ENCODE data around the gene MESD. TPM values are rescaled to one million over a fixed set of nuclear protein-coding genes. Genes with fewer than 3 reads are reported as not detected.

MESD gene
- total and polyA plus RNA-seq, 9 of the 15 experiments (the other 6 are each of a cell fraction or from before 2014, with no cell fraction given): 11.3 to 39.7 (median 22.8) TPM

GRCh38 chr15:81026836-81027599, 37.4 kb upstream of the MESD start (continued):
- no peak for TF ChIP-seq ZNF318 (IDR thresholded peaks at IDR 0.05; ENCODE audit: borderline replicate concordance in 1 of 2, low read depth in 1 of 2)
- TF ChIP-seq EWSR1 (IDR thresholded peaks at IDR 0.05; ENCODE audit: borderline replicate concordance, low read depth, partially characterized antibody): no peak
- no peak for TF ChIP-seq C11orf30 (IDR thresholded peaks at IDR 0.05; ENCODE audit: low read depth)
